ENCODE data around the gene DHRS9.

DNA sequence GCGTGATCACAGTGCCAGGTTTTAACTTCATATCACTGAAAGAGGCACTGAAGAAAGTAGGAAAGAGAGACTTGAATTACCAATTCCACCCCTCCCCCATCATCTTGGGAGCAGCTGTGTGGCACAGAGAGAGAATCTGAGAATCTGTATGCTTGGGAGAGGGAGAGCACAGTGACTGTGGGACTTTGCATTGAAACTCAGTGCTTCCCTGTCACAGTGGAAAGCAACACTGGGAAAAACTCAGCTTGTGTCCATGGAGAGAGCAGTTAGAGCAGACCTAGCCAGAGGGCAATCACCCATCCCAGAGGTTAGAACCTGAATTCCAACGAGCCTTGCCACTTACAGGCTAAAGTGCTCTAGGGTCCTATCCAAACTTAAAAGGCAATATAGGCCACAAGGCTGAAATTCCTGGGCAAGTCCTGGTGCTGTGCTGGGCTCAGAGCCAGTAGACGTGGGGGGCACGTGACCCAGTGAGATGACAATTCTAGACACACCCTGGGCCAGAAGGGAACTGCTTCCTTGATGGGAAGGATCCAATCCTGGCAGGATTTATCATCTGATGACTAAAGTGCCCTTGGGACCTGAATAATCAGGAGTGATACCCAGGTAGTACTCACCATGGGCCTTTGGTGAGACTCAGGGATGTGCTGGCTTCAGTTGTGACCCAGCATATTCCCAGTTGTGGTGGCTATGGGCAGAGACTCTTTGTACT is 22.8 kb upstream of the DHRS9 start:
- TF ChIP-seq POLR2A (IDR thresholded peaks at IDR 0.05), result no peak
- TF ChIP-seq, protein P1, sequence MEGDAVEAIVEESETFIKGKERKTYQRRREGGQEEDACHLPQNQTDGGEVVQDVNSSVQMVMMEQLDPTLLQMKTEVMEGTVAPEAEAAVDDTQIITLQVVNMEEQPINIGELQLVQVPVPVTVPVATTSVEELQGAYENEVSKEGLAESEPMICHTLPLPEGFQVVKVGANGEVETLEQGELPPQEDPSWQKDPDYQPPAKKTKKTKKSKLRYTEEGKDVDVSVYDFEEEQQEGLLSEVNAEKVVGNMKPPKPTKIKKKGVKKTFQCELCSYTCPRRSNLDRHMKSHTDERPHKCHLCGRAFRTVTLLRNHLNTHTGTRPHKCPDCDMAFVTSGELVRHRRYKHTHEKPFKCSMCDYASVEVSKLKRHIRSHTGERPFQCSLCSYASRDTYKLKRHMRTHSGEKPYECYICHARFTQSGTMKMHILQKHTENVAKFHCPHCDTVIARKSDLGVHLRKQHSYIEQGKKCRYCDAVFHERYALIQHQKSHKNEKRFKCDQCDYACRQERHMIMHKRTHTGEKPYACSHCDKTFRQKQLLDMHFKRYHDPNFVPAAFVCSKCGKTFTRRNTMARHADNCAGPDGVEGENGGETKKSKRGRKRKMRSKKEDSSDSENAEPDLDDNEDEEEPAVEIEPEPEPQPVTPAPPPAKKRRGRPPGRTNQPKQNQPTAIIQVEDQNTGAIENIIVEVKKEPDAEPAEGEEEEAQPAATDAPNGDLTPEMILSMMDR (IDR thresholded peaks at IDR 0.05), result no peak
- TF ChIP-seq POLR2AphosphoS5 (IDR thresholded peaks at IDR 0.05; ENCODE audit: insufficient read depth in 1 of 2, low read depth in 1 of 2), result no peak
